GM18499 (cell line): ENCODE measurements around the gene WDR73.
"Not testable (repeated sequence)": the region's sequence is repeated elsewhere in the genome, so short reads cannot be mapped to it uniquely, and the experiment has no call there.

ENCODE experiments used
- ATAC-seq: cut with Tn5 transposase; IDR thresholded peaks from one replicate; pipeline ENCODE4 v1.9.1; 2021; ENCODE audit warnings: moderate number of reproducible peaks; ENCODE audit not compliant: insufficient read depth, unreplicated experiment

WDR73 gene

GRCh38 chr15:84658080-84658787, 4.2 kb upstream of the WDR73 start, which contains the start of gene NMB:
TSS of gene NMB (minus strand) at chr15:84658199. CDS start at chr15:84658152, 47 bp downstream.
- ATAC-seq = no peak

GRCh38 chr15:84657748-84658079, 3.6 kb upstream of the WDR73 start:
- no peak for ATAC-seq

- no peak for ATAC-seq
Measured at GRCh38 chr15:84656972-84657371, 2.9 kb upstream of the WDR73 start.

- no peak for ATAC-seq
Measured at GRCh38 chr15:84654689-84655453, 788 bp upstream of the WDR73 start.

GRCh38 chr15:84653584-84653909, 536 bp downstream of the WDR73 start:
- no peak for ATAC-seq

GRCh38 chr15:84649706-84650105, 4.4 kb downstream of the WDR73 start:
- ATAC-seq = no peak

GRCh38 chr15:84648539-84648938, 5.5 kb downstream of the WDR73 start:
- ATAC-seq = no peak

GRCh38 chr15:84647726-84648125, 6.4 kb downstream of the WDR73 start:
- no peak for ATAC-seq

GRCh38 chr15:84645997-84646396, 8.1 kb downstream of the WDR73 start:
- ATAC-seq = no peak

- no peak for ATAC-seq
Measured at GRCh38 chr15:84645496-84645895, 8.6 kb downstream of the WDR73 start.

- ATAC-seq = no peak
Measured at GRCh38 chr15:84643838-84644237, 10.2 kb downstream of the WDR73 start.

GRCh38 chr15:84642640-84643039, 11.4 kb downstream of the WDR73 start:
- ATAC-seq = not testable (repeated sequence)

GRCh38 chr15:84641871-84642270, 12.2 kb downstream of the WDR73 start:
- not testable (repeated sequence) for ATAC-seq

- no peak for ATAC-seq
Measured at GRCh38 chr15:84638103-84638502, 16.0 kb downstream of the WDR73 start.

GRCh38 chr15:84634228-84634837, 19.8 kb downstream of the WDR73 start:
- ATAC-seq = no peak

- no peak for ATAC-seq
Measured at GRCh38 chr15:84633311-84634227, 20.5 kb downstream of the WDR73 start.

GRCh38 chr15:84631706-84632272, 22.3 kb downstream of the WDR73 start:
- ATAC-seq = no peak

- no peak for ATAC-seq
Measured at GRCh38 chr15:84629033-84629432, 25.1 kb downstream of the WDR73 start.

GRCh38 chr15:84625123-84625522, 29.0 kb downstream of the WDR73 start:
- ATAC-seq = no peak

- no peak for ATAC-seq
Measured at GRCh38 chr15:84624359-84624758, 29.7 kb downstream of the WDR73 start.
